Measurements from ENCODE around the gene MYH14. TPM values are rescaled to one million over a fixed set of nuclear protein-coding genes. Genes with fewer than 3 reads are reported as not detected.
"Not testable (repeated sequence)": the region's sequence is repeated elsewhere in the genome, so short reads cannot be mapped to it uniquely, and the experiment has no call there.

MYH14 gene
- total RNA-seq, 1 donor = not detected

- not testable (repeated sequence) for H3K4me3 ChIP-seq (ENCODE audit: low read length); H3K9me3 ChIP-seq (ENCODE audit: low read depth, low read length); H3K4me1 ChIP-seq (ENCODE audit: insufficient read depth, low read length); H3K27me3 ChIP-seq (ENCODE audit: insufficient read depth, low read length)
Measured at GRCh38 chr19:50228153-50228552, 24.7 kb downstream of the MYH14 start.

- Histone ChIP-seq H3K9me3 (ENCODE audit: low read depth, low read length) (no peaks in the 10 kb centered on the region), H3K4me3 (ENCODE audit: low read length) (no peak overlapping the region), H3K27me3 (ENCODE audit: insufficient read depth, low read length) (no peaks in the 10 kb centered on the region), H3K4me1 (ENCODE audit: insufficient read depth, low read length) (peaks cover 19% of the 10 kb centered on the region)
Measured at GRCh38 chr19:50230379-50231351, 27.2 kb downstream of the MYH14 start.

GRCh38 chr19:50231417-50231816 lies 28.0 kb downstream of the MYH14 start:
- H3K27me3 ChIP-seq (ENCODE audit: insufficient read depth, low read length); H3K4me3 ChIP-seq (ENCODE audit: low read length); H3K9me3 ChIP-seq (ENCODE audit: low read depth, low read length): not testable (repeated sequence)
- H3K4me1 ChIP-seq (ENCODE audit: insufficient read depth, low read length) = peaks cover 19% of the 10 kb centered on the region

- Histone ChIP-seq H3K9me3 (ENCODE audit: low read depth, low read length) (no peaks in the 10 kb centered on the region), H3K27me3 (ENCODE audit: insufficient read depth, low read length) (no peaks in the 10 kb centered on the region), H3K4me1 (ENCODE audit: insufficient read depth, low read length) (peaks cover 19% of the 10 kb centered on the region), H3K4me3 (ENCODE audit: low read length) (no peak overlapping the region)
Measured at GRCh38 chr19:50231821-50232220, 28.4 kb downstream of the MYH14 start.

- Histone ChIP-seq H3K9me3 (ENCODE audit: low read depth, low read length) (no peaks in the 10 kb centered on the region), H3K4me1 (ENCODE audit: insufficient read depth, low read length) (peaks cover 19% of the 10 kb centered on the region)
Measured at GRCh38 chr19:50232600-50232999, 29.2 kb downstream of the MYH14 start.

GRCh38 chr19:50233308-50233910 lies 30.0 kb downstream of the MYH14 start:
- no peaks in the 10 kb centered on the region for H3K9me3 ChIP-seq (ENCODE audit: low read depth, low read length)
- H3K27me3 ChIP-seq (ENCODE audit: insufficient read depth, low read length) = no peaks in the 10 kb centered on the region
- no peak overlapping the region for H3K4me3 ChIP-seq (ENCODE audit: low read length)
- H3K4me1 ChIP-seq (ENCODE audit: insufficient read depth, low read length) = peaks cover 19% of the 10 kb centered on the region

More at GRCh38 chr19:50232600-50232999, 29.2 kb downstream of the MYH14 start:
- Histone ChIP-seq H3K27me3 (ENCODE audit: insufficient read depth, low read length) (no peaks in the 10 kb centered on the region), H3K4me3 (ENCODE audit: low read length) (no peak overlapping the region)

GRCh38 chr19:50237493-50237892 lies 34.1 kb downstream of the MYH14 start:
- not testable (repeated sequence) for H3K27me3 ChIP-seq (ENCODE audit: insufficient read depth, low read length); H3K4me3 ChIP-seq (ENCODE audit: low read length); H3K9me3 ChIP-seq (ENCODE audit: low read depth, low read length)
- H3K4me1 ChIP-seq (ENCODE audit: insufficient read depth, low read length) = peaks cover 19% of the 10 kb centered on the region

- H3K27me3 ChIP-seq (ENCODE audit: insufficient read depth, low read length) = no peaks in the 10 kb centered on the region
- H3K9me3 ChIP-seq (ENCODE audit: low read depth, low read length) = no peaks in the 10 kb centered on the region
- peaks cover 19% of the 10 kb centered on the region for H3K4me1 ChIP-seq (ENCODE audit: insufficient read depth, low read length)
Measured at GRCh38 chr19:50238043-50238442, 34.6 kb downstream of the MYH14 start.

GRCh38 chr19:50239921-50240590 lies 36.6 kb downstream of the MYH14 start:
- Histone ChIP-seq H3K9me3 (ENCODE audit: low read depth, low read length) (no peaks in the 10 kb centered on the region), H3K4me1 (ENCODE audit: insufficient read depth, low read length) (peaks cover 7% of the 10 kb centered on the region), H3K27me3 (ENCODE audit: insufficient read depth, low read length) (no peaks in the 10 kb centered on the region), H3K4me3 (ENCODE audit: low read length) (no peak overlapping the region)

More at GRCh38 chr19:50238043-50238442, 34.6 kb downstream of the MYH14 start:
- H3K4me3 ChIP-seq (ENCODE audit: low read length) = no peak overlapping the region

- H3K27me3 ChIP-seq (ENCODE audit: insufficient read depth, low read length) = no peaks in the 10 kb centered on the region
- H3K4me1 ChIP-seq (ENCODE audit: insufficient read depth, low read length) = no peaks in the 10 kb centered on the region
- no peaks in the 10 kb centered on the region for H3K9me3 ChIP-seq (ENCODE audit: low read depth, low read length)
- H3K4me3 ChIP-seq (ENCODE audit: low read length) = no peak overlapping the region
Measured at GRCh38 chr19:50242581-50242980, 39.2 kb downstream of the MYH14 start.

GRCh38 chr19:50244695-50245094 lies 41.3 kb downstream of the MYH14 start:
- no peak overlapping the region for H3K4me3 ChIP-seq (ENCODE audit: low read length)
- H3K4me1 ChIP-seq (ENCODE audit: insufficient read depth, low read length) = no peaks in the 10 kb centered on the region
- H3K27me3 ChIP-seq (ENCODE audit: insufficient read depth, low read length) = no peaks in the 10 kb centered on the region
- no peaks in the 10 kb centered on the region for H3K9me3 ChIP-seq (ENCODE audit: low read depth, low read length)

GRCh38 chr19:50248413-50248812 lies 45.0 kb downstream of the MYH14 start:
- H3K27me3 ChIP-seq (ENCODE audit: insufficient read depth, low read length) = no peaks in the 10 kb centered on the region
- no peak overlapping the region for H3K4me3 ChIP-seq (ENCODE audit: low read length)
- no peaks in the 10 kb centered on the region for H3K4me1 ChIP-seq (ENCODE audit: insufficient read depth, low read length)
- peaks cover 7% of the 10 kb centered on the region for H3K9me3 ChIP-seq (ENCODE audit: low read depth, low read length)

- Histone ChIP-seq H3K27me3 (ENCODE audit: insufficient read depth, low read length) (no peaks in the 10 kb centered on the region), H3K9me3 (ENCODE audit: low read depth, low read length) (peaks cover 7% of the 10 kb centered on the region), H3K4me3 (ENCODE audit: low read length) (no peak overlapping the region), H3K4me1 (ENCODE audit: insufficient read depth, low read length) (no peaks in the 10 kb centered on the region)
Measured at GRCh38 chr19:50248826-50249225, 45.4 kb downstream of the MYH14 start.

GRCh38 chr19:50249636-50250035 lies 46.2 kb downstream of the MYH14 start:
- Histone ChIP-seq H3K4me3 (ENCODE audit: low read length) (no peak overlapping the region), H3K4me1 (ENCODE audit: insufficient read depth, low read length) (no peaks in the 10 kb centered on the region), H3K9me3 (ENCODE audit: low read depth, low read length) (peaks cover 7% of the 10 kb centered on the region), H3K27me3 (ENCODE audit: insufficient read depth, low read length) (no peaks in the 10 kb centered on the region)

- Histone ChIP-seq H3K4me1 (ENCODE audit: insufficient read depth, low read length) (no peaks in the 10 kb centered on the region), H3K4me3 (ENCODE audit: low read length) (no peak overlapping the region), H3K27me3 (ENCODE audit: insufficient read depth, low read length) (no peaks in the 10 kb centered on the region), H3K9me3 (ENCODE audit: low read depth, low read length) (peaks cover 7% of the 10 kb centered on the region)
Measured at GRCh38 chr19:50250450-50251136, 47.2 kb downstream of the MYH14 start.
